NCI-H1417 (cell line): ENCODE data around the gene ZNF32.
"Not testable (repeated sequence)": the region's sequence is repeated elsewhere in the genome, so short reads cannot be mapped to it uniquely, and the experiment has no call there.

ENCODE experiments used
- DNase-seq, 3 experiments: peaks; one replicate each; lab custom pipeline; 2025; lab: John Stamatoyannopoulos, UW

Gene ZNF32

GRCh38 chr10:43627942-43628341, 20.7 kb downstream of the ZNF32 start:
- no peak for DNase-seq

- DNase-seq, result peak in 1 of 3 experiments; percentile 0
Observed at GRCh38 chr10:43623351-43623750, 25.3 kb downstream of the ZNF32 start.

DNA sequence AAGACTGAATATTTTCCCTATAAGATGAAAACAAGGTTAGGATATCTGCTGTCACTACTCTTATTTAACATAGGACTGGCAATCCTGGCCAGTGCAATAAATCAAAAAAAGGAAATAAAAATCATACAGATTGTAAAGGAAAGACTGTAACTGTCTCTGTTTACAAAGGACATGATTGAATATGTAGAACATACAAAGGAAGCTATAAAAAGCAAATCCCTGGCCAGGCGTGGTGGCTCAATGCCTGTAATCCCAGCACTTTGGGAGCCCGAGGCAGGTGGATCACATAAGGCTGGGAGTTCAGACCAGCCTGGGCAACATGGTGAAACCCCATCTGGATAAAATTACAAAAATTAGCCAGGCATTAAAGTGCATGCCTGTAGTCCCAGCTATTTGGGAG, 26.6 kb downstream of the ZNF32 start:
- DNase-seq, result peak in 1 of 3 experiments; percentile 4

- no peak for DNase-seq
Observed at GRCh38 chr10:43619368-43619767, 29.3 kb downstream of the ZNF32 start.

DNA sequence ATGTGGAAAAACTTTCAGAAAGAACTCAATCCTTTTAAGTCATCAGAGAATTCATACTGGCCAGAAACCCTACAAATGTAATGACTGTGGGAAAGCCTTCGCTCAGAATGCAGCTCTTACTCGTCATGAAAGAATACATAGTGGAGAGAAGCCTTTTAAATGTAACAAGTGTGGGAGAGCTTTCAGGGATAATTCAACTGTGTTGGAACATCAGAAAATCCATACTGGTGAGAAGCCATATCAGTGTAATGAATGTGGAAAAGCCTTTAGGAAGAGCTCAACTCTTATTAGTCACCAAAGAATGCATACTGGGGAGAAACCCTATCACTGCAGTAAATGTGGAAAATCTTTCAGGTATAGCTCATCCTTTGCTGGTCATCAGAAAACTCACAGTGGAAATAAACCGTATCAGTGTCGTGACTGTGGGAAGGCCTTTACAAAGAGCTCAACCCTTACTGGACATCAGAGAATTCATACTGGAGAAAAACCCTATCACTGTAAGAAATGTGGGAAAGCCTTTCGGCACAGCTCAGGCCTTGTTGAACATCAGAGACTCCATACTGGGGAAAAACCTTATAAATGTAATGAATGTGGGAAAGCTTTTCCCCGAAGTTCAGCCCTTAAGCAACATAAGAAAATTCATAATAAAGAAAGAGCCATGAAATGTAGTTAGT, 31.8 kb downstream of the ZNF32 start:
- DNase-seq, result no peak

- DNase-seq, result no peak
Observed at GRCh38 chr10:43610636-43611035, 38.0 kb downstream of the ZNF32 start.

GRCh38 chr10:43607199-43607573, 41.5 kb downstream of the ZNF32 start:
- no peak for DNase-seq

GRCh38 chr10:43606323-43607198, 42.1 kb downstream of the ZNF32 start, which contains the start of gene ZNF485:
Gene ZNF485 (plus strand): TSS chr10:43606438. CDS start chr10:43607051, 613 bp downstream.
- DNase-seq, result peak; percentile 54 to 68 (median 67)

- no peak for DNase-seq
Observed at GRCh38 chr10:43605850-43606322, 42.8 kb downstream of the ZNF32 start.

DNA sequence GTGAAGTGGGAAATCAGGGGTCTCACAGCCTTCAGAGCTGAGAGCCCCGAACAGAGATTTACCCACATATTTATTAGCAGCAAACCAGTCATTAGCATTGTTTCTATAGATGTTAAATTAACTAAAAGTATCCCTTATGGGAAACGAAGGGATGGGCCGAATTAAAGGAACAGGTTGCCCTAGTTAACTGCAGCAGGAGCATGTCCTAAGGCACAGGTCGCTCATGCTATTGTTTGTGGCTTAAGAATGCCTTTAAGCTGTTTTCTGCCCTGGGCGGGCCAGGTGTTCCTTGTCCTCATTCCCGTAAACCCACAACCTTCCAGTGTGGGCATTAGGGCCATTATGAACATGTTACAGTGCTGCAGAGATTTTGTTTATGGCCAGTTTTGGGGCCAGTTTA, 47.1 kb downstream of the ZNF32 start:
- DNase-seq, result not testable (repeated sequence)

- no peak for DNase-seq
Observed at GRCh38 chr10:43599333-43599732, 49.3 kb downstream of the ZNF32 start.

DNA sequence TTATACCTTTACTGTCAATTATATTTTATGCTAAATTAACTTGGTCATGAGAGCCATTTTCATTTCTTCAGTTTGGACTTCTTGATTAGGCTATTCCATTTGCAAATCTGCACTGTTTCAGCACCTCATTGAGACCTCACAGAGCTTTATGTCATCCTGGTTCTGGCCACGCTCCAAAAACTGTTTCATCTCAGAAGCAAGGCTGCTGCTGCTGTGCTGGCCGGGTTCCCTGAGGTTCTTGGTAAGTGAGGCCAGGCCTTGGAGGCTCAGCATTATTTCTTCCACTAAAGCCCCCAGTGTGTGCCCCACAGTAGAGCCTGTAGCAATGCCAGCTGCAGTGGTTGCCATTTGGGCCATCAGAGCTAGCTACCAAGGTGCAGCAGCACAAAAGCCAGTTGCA, 50.2 kb downstream of the ZNF32 start:
- no peak for DNase-seq

- no peak for DNase-seq
Observed at GRCh38 chr10:43596546-43596945, 52.1 kb downstream of the ZNF32 start.

DNA sequence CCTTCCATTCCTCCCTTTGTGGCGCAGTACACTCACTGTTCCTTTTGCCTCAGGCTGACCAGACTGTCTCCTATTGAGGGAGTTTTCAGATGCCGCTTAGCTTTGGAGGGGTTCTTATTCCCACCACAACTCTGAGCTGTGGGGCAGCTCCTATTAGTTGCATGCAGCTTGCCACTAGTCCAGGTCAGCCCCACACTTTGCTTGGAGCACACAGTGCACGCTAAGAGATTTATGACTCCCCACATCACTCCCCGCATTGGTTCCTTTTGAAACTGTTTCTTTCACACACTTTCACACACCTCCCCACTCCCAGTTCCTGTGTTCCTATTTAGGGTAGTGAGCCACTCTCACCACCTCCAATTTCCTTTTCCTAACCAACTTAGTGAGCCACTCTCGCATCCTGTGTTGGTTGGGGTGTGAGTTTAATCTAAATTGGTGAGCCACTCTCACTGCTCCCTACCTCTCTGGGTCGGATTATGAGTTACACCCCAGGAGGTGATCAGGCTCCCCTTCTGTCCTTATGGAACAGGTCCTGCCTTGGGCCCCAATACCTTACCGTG, 52.9 kb downstream of the ZNF32 start:
- DNase-seq, result no peak

DNA sequence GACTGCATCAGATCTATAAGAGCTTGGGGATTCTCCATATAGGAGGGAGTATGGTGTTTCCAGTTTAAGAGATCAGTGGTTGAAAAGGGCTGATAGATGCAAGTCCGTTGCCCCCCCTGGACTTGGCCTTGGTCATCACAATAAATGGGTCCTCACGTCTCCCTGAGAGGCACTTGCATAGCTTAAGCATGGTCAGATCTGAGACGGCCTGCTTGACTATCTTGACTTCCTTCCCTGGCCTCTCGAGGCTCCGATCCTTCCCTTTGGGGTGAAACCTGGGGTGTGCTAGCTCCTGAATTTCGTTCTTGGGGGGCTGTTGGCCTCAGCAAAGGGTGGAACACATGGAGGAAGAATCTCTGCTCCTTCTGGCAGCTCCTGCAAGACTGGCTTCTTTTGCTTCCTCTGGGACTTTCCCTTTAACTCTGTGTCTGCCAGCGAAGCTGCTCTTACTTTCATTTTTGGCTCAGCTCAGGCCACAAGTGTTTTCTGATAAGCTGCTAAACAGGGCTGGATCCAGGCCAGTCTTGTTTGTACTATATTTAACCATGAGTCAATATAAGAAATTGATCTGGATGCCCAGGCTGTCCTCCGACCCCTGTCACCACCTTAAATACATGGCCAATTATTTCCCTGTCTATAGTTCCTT, 53.6 kb downstream of the ZNF32 start:
- DNase-seq, result no peak
